Mesenchymal stem cell (in vitro differentiated cells and primary cell): ENCODE data around the gene KRT14.

ENCODE experiments used
- DNase-seq: peaks from one replicate; pipeline ENCODE4 v3.0.0-alpha.2; 2013
- H2AFZ ChIP-seq: one replicate; pipeline ENCODE4 v1.6.1; 2013; ENCODE audit warnings: low read depth, mild to moderate bottlenecking, control low read depth, inconsistent platforms, low read length, moderate library complexity
- H2AK5ac ChIP-seq: 2 replicates; pipeline ENCODE4 v1.6.1; 2013; ENCODE audit warnings: low read length, moderate library complexity, mild to moderate bottlenecking, inconsistent platforms; ENCODE audit not compliant: severe bottlenecking
- H2BK120ac ChIP-seq: one replicate; pipeline ENCODE4 v1.6.1; 2013; ENCODE audit warnings: low read depth, mild to moderate bottlenecking, inconsistent platforms, low read length, moderate library complexity
- H2BK12ac ChIP-seq, 2 experiments: one replicate each; pipeline ENCODE4 v1.6.1; 2013; ENCODE audit warnings: inconsistent platforms in 2 of 2, low read length in 2 of 2, mild to moderate bottlenecking in 2 of 2, moderate library complexity in 2 of 2, control low read depth in 1 of 2
- H2BK15ac ChIP-seq: one replicate; pipeline ENCODE4 v1.6.1; 2013; ENCODE audit warnings: mild to moderate bottlenecking, low read depth, inconsistent platforms; ENCODE audit not compliant: poor library complexity, severe bottlenecking
- H2BK5ac ChIP-seq: 2 replicates; pipeline ENCODE4 v1.6.1; 2013; ENCODE audit warnings: low read depth, mild to moderate bottlenecking, low read length, control low read depth, inconsistent platforms; ENCODE audit not compliant: poor library complexity, severe bottlenecking
- H3K14ac ChIP-seq, 2 experiments: one replicate each; pipeline ENCODE4 v1.6.1; 2013; ENCODE audit warnings: inconsistent platforms in 2 of 2, low read length in 2 of 2, control low read depth in 1 of 2, mild to moderate bottlenecking in 1 of 2, moderate library complexity in 1 of 2
- H3K18ac ChIP-seq, 2 experiments: one replicate each; pipeline ENCODE4 v1.6.1; 2013; ENCODE audit warnings: inconsistent platforms in 2 of 2, low read length in 2 of 2, control low read depth in 1 of 2, low read depth in 1 of 2, mild to moderate bottlenecking in 1 of 2
- H3K23ac ChIP-seq, 2 experiments: one replicate each; pipeline ENCODE4 v1.6.1; 2013; ENCODE audit warnings: inconsistent platforms in 2 of 2, low read length in 2 of 2, mild to moderate bottlenecking in 2 of 2, moderate library complexity in 2 of 2, control low read depth in 1 of 2
- H3K27ac ChIP-seq: 2 replicates; pipeline ENCODE4 v1.5.1; 2013; ENCODE audit warnings: mild to moderate bottlenecking, moderate library complexity, low read length, control low read depth, inconsistent platforms; ENCODE audit not compliant: poor library complexity, severe bottlenecking
- H3K27me3 ChIP-seq, 2 experiments: 2 replicates each; pipeline versions ENCODE4 v1.6.1 to v1.7.0; 2013; ENCODE audit warnings: low read length in 2 of 2, mild to moderate bottlenecking in 2 of 2, moderate library complexity in 2 of 2, control low read depth in 1 of 2, inconsistent platforms in 1 of 2; ENCODE audit not compliant: control insufficient read depth in 1 of 2, insufficient read depth in 1 of 2
- H3K36me3 ChIP-seq, 2 experiments: 2 replicates each; pipeline versions ENCODE4 v1.6.1 to v1.7.0; 2013; ENCODE audit warnings: low read length in 2 of 2, control low read depth in 1 of 2, inconsistent platforms in 1 of 2, low read depth in 1 of 2, mild to moderate bottlenecking in 1 of 2; ENCODE audit not compliant: insufficient read depth in 2 of 2, control insufficient read depth in 1 of 2
- H3K4ac ChIP-seq, 2 experiments: one replicate each; pipeline ENCODE4 v1.6.1; 2013; ENCODE audit warnings: inconsistent platforms in 2 of 2, low read length in 2 of 2, mild to moderate bottlenecking in 2 of 2, moderate library complexity in 2 of 2, control low read depth in 1 of 2, low read depth in 1 of 2
- H3K4me1 ChIP-seq: 2 replicates; pipeline ENCODE4 v1.6.1; 2013; ENCODE audit warnings: low read depth, low read length, control low read depth; ENCODE audit not compliant: control insufficient read depth, insufficient read depth
- H3K4me2 ChIP-seq: 2 replicates; pipeline ENCODE4 v1.6.1; 2013; ENCODE audit warnings: low read length, mild to moderate bottlenecking, inconsistent platforms; ENCODE audit not compliant: poor library complexity, severe bottlenecking
- H3K4me3 ChIP-seq, 2 experiments: 2 replicates each; pipeline versions ENCODE4 v1.5.1 to v1.7.0; 2013; ENCODE audit warnings: low read length in 2 of 2, mild to moderate bottlenecking in 2 of 2, control low read depth in 1 of 2, low read depth in 1 of 2; ENCODE audit not compliant: insufficient read depth in 1 of 2
- H3K79me1 ChIP-seq: replicated peaks from 2 replicates; pipeline ENCODE4 v1.6.1; 2013; ENCODE audit warnings: mild to moderate bottlenecking, control low read depth, low read length, inconsistent platforms; ENCODE audit not compliant: poor library complexity, severe bottlenecking
- H3K9ac ChIP-seq: 2 replicates; pipeline ENCODE4 v1.7.0; 2013; ENCODE audit warnings: mild to moderate bottlenecking, low read length, moderate library complexity
- H3K9me3 ChIP-seq: 2 replicates; pipeline ENCODE4 v1.7.0; 2013; ENCODE audit warnings: mild to moderate bottlenecking, low read length; ENCODE audit not compliant: control insufficient read depth
- H4K8ac ChIP-seq: one replicate; pipeline ENCODE4 v1.6.1; 2013; ENCODE audit warnings: inconsistent platforms, mild to moderate bottlenecking, low read length, moderate library complexity
- H4K91ac ChIP-seq: one replicate; pipeline ENCODE4 v1.6.1; 2013; ENCODE audit warnings: mild to moderate bottlenecking, low read length, inconsistent platforms
- WGBS: methylation state at CpG from one replicate; pipeline ENCODE4 v1.1.7; 2013; ENCODE audit warnings: mixed read lengths; 5-methylcytosine and 5-hydroxymethylcytosine counted together

The KRT14 gene

GRCh38 chr17:41619036-41619926 lies 32.6 kb upstream of the KRT14 start:
- Histone ChIP-seq H3K27ac (no peak overlapping the region), H3K4ac (no peak overlapping the region), H3K4me2 (no peak overlapping the region), H3K18ac (no peak overlapping the region), H3K9ac (no peak overlapping the region), H2BK120ac (no peak overlapping the region), H3K9me3 (no peaks in the 10 kb centered on the region), H3K27me3 (peaks cover 10 to 45% of the 10 kb centered on the region in 2 experiments), H2BK5ac (no peak overlapping the region), H2BK12ac (no peak overlapping the region), H2AFZ (no peak overlapping the region), H3K4me3 (no peak overlapping the region), H3K4me1 (peaks cover 21% of the 10 kb centered on the region), H3K14ac (no peak overlapping the region), H4K8ac (no peak overlapping the region), H2BK15ac (no peak overlapping the region), H3K79me1 (no peaks in the 10 kb centered on the region), H4K91ac (no peak overlapping the region), H2AK5ac (no peak overlapping the region), H3K36me3 (no peaks in the 10 kb centered on the region), H3K23ac (no peak overlapping the region)
- DNase-seq = no peak
- WGBS = 78% methylated on average over 11 of the region's 20 CpGs

- no peak overlapping the region for H3K9ac ChIP-seq
- no peak overlapping the region for H2BK12ac ChIP-seq
- no peaks in the 10 kb centered on the region for H3K9me3 ChIP-seq
- H3K23ac ChIP-seq = no peak overlapping the region
- H3K4ac ChIP-seq = no peak overlapping the region
- no peak for DNase-seq
- WGBS = 71% methylated on average over 12 of the region's 13 CpGs
- no peak overlapping the region for H4K8ac ChIP-seq
- no peaks in the 10 kb centered on the region for H3K36me3 ChIP-seq
- no peak overlapping the region for H3K4me2 ChIP-seq
- H3K27ac ChIP-seq = no peak overlapping the region
- H2BK15ac ChIP-seq = no peak overlapping the region
- no peaks in the 10 kb centered on the region for H3K79me1 ChIP-seq
- no peak overlapping the region for H3K4me3 ChIP-seq
- no peak overlapping the region for H3K14ac ChIP-seq
- peaks cover 10 to 41% of the 10 kb centered on the region in 2 experiments for H3K27me3 ChIP-seq
- H2AFZ ChIP-seq = no peak overlapping the region
- no peak overlapping the region for H4K91ac ChIP-seq
- H2BK5ac ChIP-seq = no peak overlapping the region
- H2BK120ac ChIP-seq = no peak overlapping the region
- no peak overlapping the region for H2AK5ac ChIP-seq
- H3K18ac ChIP-seq = no peak overlapping the region
- H3K4me1 ChIP-seq = peaks cover 18% of the 10 kb centered on the region
Observed at GRCh38 chr17:41618341-41619035, 31.8 kb upstream of the KRT14 start.

GRCh38 chr17:41617698-41618097 lies 31.0 kb upstream of the KRT14 start:
- Histone ChIP-seq H3K9me3 (no peaks in the 10 kb centered on the region), H3K4me1 (peaks cover 19% of the 10 kb centered on the region), H3K4me2 (no peak overlapping the region), H4K91ac (no peak overlapping the region), H3K27ac (no peak overlapping the region), H3K4ac (no peak overlapping the region), H2BK120ac (no peak overlapping the region), H3K27me3 (peaks cover 10 to 37% of the 10 kb centered on the region in 2 experiments), H2BK12ac (no peak overlapping the region), H3K79me1 (no peaks in the 10 kb centered on the region), H3K18ac (no peak overlapping the region), H2AK5ac (no peak overlapping the region), H2AFZ (no peak overlapping the region), H2BK15ac (no peak overlapping the region), H3K36me3 (no peaks in the 10 kb centered on the region), H4K8ac (no peak overlapping the region), H3K14ac (no peak overlapping the region), H3K9ac (no peak overlapping the region), H3K4me3 (no peak overlapping the region), H3K23ac (no peak overlapping the region), H2BK5ac (no peak overlapping the region)
- DNase-seq = no peak
- 67% methylated on average over 10 of the region's 11 CpGs for WGBS

GRCh38 chr17:41617136-41617535 lies 30.4 kb upstream of the KRT14 start:
- Histone ChIP-seq H4K91ac (no peak overlapping the region), H2AFZ (no peak overlapping the region), H3K27me3 (peaks cover 10 to 34% of the 10 kb centered on the region in 2 experiments), H2BK15ac (no peak overlapping the region), H3K4me2 (no peak overlapping the region), H3K36me3 (no peaks in the 10 kb centered on the region), H4K8ac (no peak overlapping the region), H3K4me3 (no peak overlapping the region), H2BK120ac (no peak overlapping the region), H3K18ac (no peak overlapping the region), H3K27ac (no peak overlapping the region), H3K9ac (no peak overlapping the region), H3K79me1 (no peaks in the 10 kb centered on the region), H3K14ac (no peak overlapping the region), H2BK5ac (no peak overlapping the region), H2BK12ac (no peak overlapping the region), H3K9me3 (no peaks in the 10 kb centered on the region), H2AK5ac (no peak overlapping the region), H3K4me1 (peaks cover 23% of the 10 kb centered on the region), H3K23ac (no peak overlapping the region), H3K4ac (no peak overlapping the region)
- 75% methylated on average over 2 of the region's 3 CpGs for WGBS
- DNase-seq = no peak
